K562 (cell line): ENCODE measurements around the gene NACC1. TPM values are rescaled to one million over a fixed set of nuclear protein-coding genes. Genes with fewer than 3 reads are reported as not detected.

ENCODE experiments used
- ASH1L ChIP-seq: fragments of 450-650 bp; IDR thresholded peaks from 2 replicates; pipeline ENCODE4 v1.6.1; 2018; ENCODE audit warnings: borderline replicate concordance, mild to moderate bottlenecking, low read depth; ENCODE audit not compliant: partially characterized antibody
- CBX1 ChIP-seq: sonication (generic); IDR thresholded peaks from 2 replicates; pipeline ENCODE4 v1.6.1; 2016; ENCODE audit warnings: antibody characterized with exemption, low read depth, mild to moderate bottlenecking
- EGR1 ChIP-seq: fragments of 450-650 bp; conservative IDR thresholded peaks from 2 replicates; pipeline ENCODE4 v1.6.1; 2017; ENCODE audit warnings: mild to moderate bottlenecking
- ELK1 ChIP-seq: sonication (generic); formaldehyde crosslinking; IDR thresholded peaks from 2 replicates; pipeline ENCODE4 v1.8.1; 2022; ENCODE audit warnings: missing genetic modification reagents
- MTA2 ChIP-seq: fragments of 450-650 bp; IDR thresholded peaks from 2 replicates; pipeline ENCODE4 v1.6.1; 2016; ENCODE audit warnings: low read depth
- MTA3 ChIP-seq: fragments of 450-650 bp; formaldehyde crosslinking; IDR thresholded peaks from 2 replicates; pipeline ENCODE4 v1.6.1; 2017; ENCODE audit warnings: mild to moderate bottlenecking, borderline replicate concordance
- OTX1 ChIP-seq: fragments of 450-650 bp; formaldehyde crosslinking; IDR thresholded peaks from 2 replicates; pipeline ENCODE4 v1.4.0; 2022; ENCODE audit warnings: mild to moderate bottlenecking
- SIN3A ChIP-seq, 2 experiments: fragments of 150-350 bp in 1 of 2; IDR thresholded peaks; 2 replicates each; pipeline ENCODE4 v1.6.1; 2011 to 2016; ENCODE audit warnings: borderline replicate concordance in 2 of 2, low read depth in 2 of 2, low read length in 2 of 2, mild to moderate bottlenecking in 2 of 2, moderate library complexity in 2 of 2; ENCODE audit not compliant: control insufficient read depth in 1 of 2
- SMARCB1 ChIP-seq: IDR thresholded peaks from 2 replicates; pipeline ENCODE4 v1.6.1; 2011; ENCODE audit warnings: improper control_type of control experiment, low read depth; ENCODE audit not compliant: insufficient read length
- SRSF7 ChIP-seq: fragments of 200-400 bp; formaldehyde crosslinking; optimal IDR thresholded peaks from 2 replicates; pipeline ENCODE3; 2017; ENCODE audit warnings: mild to moderate bottlenecking, low read depth, low read length
- TCF15 ChIP-seq: fragments of 250-450 bp; sonication (Bioruptor Pico); IDR thresholded peaks from 2 replicates; pipeline ENCODE4 v1.8.0; 2022; ENCODE audit warnings: moderate library complexity, mild to moderate bottlenecking, inconsistent platforms
- ZBTB1 ChIP-seq: sonication (generic); formaldehyde crosslinking; IDR thresholded peaks from 2 replicates; pipeline ENCODE4 v1.8.1; 2023; ENCODE audit warnings: missing genetic modification reagents, low read depth, mild to moderate bottlenecking, borderline replicate concordance
- ZKSCAN1 ChIP-seq: fragments of 150-350 bp; IDR thresholded peaks from 2 replicates; pipeline ENCODE4 v1.6.1; 2016; ENCODE audit warnings: low read depth, low read length
- ZNF12 ChIP-seq: sonication (generic); formaldehyde crosslinking; IDR thresholded peaks from 2 replicates; pipeline ENCODE4 v1.4.0; 2020; ENCODE audit warnings: mild to moderate bottlenecking, missing genetic modification reagents
- ZNF134 ChIP-seq: fragments of 250-450 bp; sonication (Bioruptor Pico); conservative IDR thresholded peaks from 2 replicates; pipeline ENCODE4 v1.4.0; 2020
- ZNF518B ChIP-seq: fragments of 250-450 bp; sonication (Bioruptor Pico); IDR thresholded peaks from 2 replicates; pipeline ENCODE4 v1.5.0; 2021; ENCODE audit warnings: mild to moderate bottlenecking, moderate library complexity
- ZNF592 ChIP-seq: fragments of 450-650 bp; IDR thresholded peaks from 2 replicates; pipeline ENCODE4 v1.6.1; 2017; ENCODE audit warnings: antibody characterized with exemption, mild to moderate bottlenecking
- ZNF668 ChIP-seq: fragments of 250-450 bp; sonication (Bioruptor Pico); IDR thresholded peaks from 2 replicates; pipeline ENCODE4 v1.8.0; 2022; ENCODE audit warnings: mild to moderate bottlenecking, inconsistent platforms
- polyA plus RNA-seq, 8 experiments: library from polyadenylated mRNA; depleted of rRNA in 4 of 8; stranded (reverse) in 5 of 8; unstranded in 3 of 8; fragments of >200 nt; fragmentation: Nextera tagmentation in 2 of 8; fragmentation: Illumina TruSeq in 1 of 8; extraction: Ambion mirVana in 2 of 8; extraction: Trizol in 1 of 8; gene quantifications; 2 replicates each; pipeline versions ENCODE4 v1.2.1 to v1.2.3, GENCODE V29; 2011 to 2014; ENCODE audit warnings: inconsistent platforms in 1 of 8, missing spikeins in 1 of 8
- total RNA-seq, 7 experiments: library from RNA; depleted of rRNA in 6 of 7; stranded (reverse); fragments of >200 nt in 6 of 7; fragmentation: Illumina TruSeq in 2 of 7; extraction: Trizol in 2 of 7; gene quantifications; 2 replicates each; pipeline versions ENCODE4 v1.2.1 to v1.2.3, GENCODE V29; 2011 to 2021; ENCODE audit warnings: low replicate concordance in 1 of 7

The NACC1 gene
- total and polyA plus RNA-seq, 9 of the 15 experiments (the other 6 are each of a cell fraction or from before 2014, with no cell fraction given), result 0.04 to 96.6 (median 25.8) TPM

GRCh38 chr19:13099073-13099999 is 18.7 kb upstream of the NACC1 start (continued):
- no peak for TF ChIP-seq ELK1 (CRISPR knock-in tag)
- TF ChIP-seq ASH1L, result no peak
- TF ChIP-seq EGR1, result no peak
- no peak for TF ChIP-seq ZNF134
- TF ChIP-seq ZKSCAN1, result no peak
- TF ChIP-seq CBX1, result no peak
- TF ChIP-seq SIN3A (IDR thresholded peaks at IDR 0.05; ENCODE audit: borderline replicate concordance in 2 of 2, control insufficient read depth in 1 of 2, low read depth in 2 of 2, low read length in 2 of 2), result 0 out of 4 replicates have a peak, but pooled peaks of 1 of the 2 experiments have one; percentile 56
- TF ChIP-seq MTA3, result peak; percentile 65
- peak; percentile 96 for TF ChIP-seq ZNF592
- peak; percentile 97 for TF ChIP-seq ZBTB1 (CRISPR knock-in tag)
- no peak for TF ChIP-seq SMARCB1
- TF ChIP-seq ZNF518B (CRISPR knock-in tag), result no peak
- TF ChIP-seq ZNF12 (CRISPR knock-in tag), result peak; percentile 89; the same call in 1 of the 2 replicates
- TF ChIP-seq ZNF668, result peak; percentile 80; the same call in 1 of the 2 replicates
- no peak for TF ChIP-seq MTA2
- no peak for TF ChIP-seq SRSF7
- TF ChIP-seq OTX1 (CRISPR knock-in tag), result peak; percentile 71; the same call in 1 of the 2 replicates
- no peak for TF ChIP-seq TCF15
